Thoracic aorta (tissue), 2 donors: ENCODE measurements around the gene ZMYND11. TPM values are rescaled to one million over a fixed set of nuclear protein-coding genes. Genes with fewer than 3 reads are reported as not detected.
A peak's percentile ranks its signal among the peaks of the same experiment; 100 is the strongest.

Experiments used
- ATAC-seq: fragments of 150-250 bp; one replicate; pipeline ENCODE4 v1.8.0; 2017; ENCODE audit warnings: low read depth; ENCODE audit not compliant: insufficient number of reproducible peaks, low FRiP score
- DNase-seq: peaks from one replicate; pipeline ENCODE4 v3.0.0-alpha.2; 2020; ENCODE audit warnings: low spot score
- H3K27ac ChIP-seq, 2 donors: fragments of 200-600 bp; sonication (generic); 1 replicate in 1 of 2; 2 replicates in 1 of 2; pipeline ENCODE4 v1.5.1; 2016; ENCODE audit warnings: mild to moderate bottlenecking in 2 of 2, moderate library complexity in 2 of 2
- H3K27me3 ChIP-seq: fragments of 200-600 bp; sonication (generic); replicated peaks from 2 replicates; pipeline ENCODE4 v1.6.0; 2016; ENCODE audit warnings: mild to moderate bottlenecking; ENCODE audit not compliant: insufficient read depth
- H3K36me3 ChIP-seq: fragments of 200-600 bp; sonication (generic); one replicate; pipeline ENCODE4 v1.5.1; 2016
- H3K4me1 ChIP-seq, 2 donors: fragments of 200-600 bp; sonication (generic); 1 replicate in 1 of 2; 2 replicates in 1 of 2; pipeline versions ENCODE4 v1.5.1 to v1.6.0; 2016; ENCODE audit warnings: low read depth in 2 of 2, mild to moderate bottlenecking in 1 of 2; ENCODE audit not compliant: control insufficient read depth in 1 of 2
- H3K4me3 ChIP-seq: fragments of 200-600 bp; sonication (generic); 2 replicates; pipeline ENCODE4 v1.5.1; 2016; ENCODE audit warnings: mild to moderate bottlenecking
- H3K9me3 ChIP-seq: fragments of 200-600 bp; sonication (generic); 2 replicates; pipeline ENCODE4 v1.5.1; 2016
- CTCF ChIP-seq: fragments of 200-600 bp; sonication (generic); IDR thresholded peaks from one replicate; pipeline ENCODE4 v1.5.1; 2019; ENCODE audit warnings: antibody characterized with exemption
- total RNA-seq, 2 donors: library from RNA; depleted of rRNA; stranded (reverse); fragments of >200 nt; gene quantifications; one replicate each; pipeline versions ENCODE4 v1.1.0 to v1.2.3, GENCODE V29; 2016

The ZMYND11 gene
- total RNA-seq, 2 donors from 2014 or later, result 56.9 to 103 TPM

- H3K4me1 ChIP-seq, result peaks cover 3 to 15% of the 10 kb centered on the region in 2 donors
- TF ChIP-seq CTCF, result no peak
- no peaks in the 10 kb centered on the region for H3K27me3 ChIP-seq
- ATAC-seq, result no peak
- no peak overlapping the region for H3K27ac ChIP-seq
- no peak for DNase-seq
- H3K36me3 ChIP-seq, result peaks cover 9% of the 10 kb centered on the region
- no peak overlapping the region for H3K4me3 ChIP-seq
- no peaks in the 10 kb centered on the region for H3K9me3 ChIP-seq
Measured at GRCh38 chr10:235915-236314, 100.7 kb downstream of the ZMYND11 start.

DNA sequence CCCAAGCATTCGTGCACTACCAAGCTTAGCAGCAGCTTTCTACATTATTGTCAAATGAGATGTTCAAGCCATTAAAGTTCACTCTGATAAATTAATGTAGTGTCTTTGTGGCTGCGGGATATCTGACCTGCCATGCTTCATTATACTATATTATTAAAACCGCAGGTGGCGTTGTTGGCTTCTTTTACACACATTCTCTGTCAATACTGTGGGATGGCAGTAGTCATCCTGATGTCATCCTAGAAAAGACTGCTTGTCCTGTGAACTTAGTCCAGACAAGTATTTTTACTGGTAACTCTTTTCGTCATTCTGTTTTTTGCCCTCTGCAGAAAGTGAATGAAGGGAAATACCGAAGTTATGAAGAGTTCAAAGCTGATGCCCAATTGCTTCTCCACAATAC, 103.9 kb downstream of the ZMYND11 start:
- no peak overlapping the region for H3K27ac ChIP-seq
- H3K4me3 ChIP-seq, result no peak overlapping the region
- peaks cover 12 to 28% of the 10 kb centered on the region in 2 donors for H3K4me1 ChIP-seq
- H3K27me3 ChIP-seq, result no peaks in the 10 kb centered on the region
- H3K9me3 ChIP-seq, result no peaks in the 10 kb centered on the region
- DNase-seq, result no peak
- peaks cover 9% of the 10 kb centered on the region for H3K36me3 ChIP-seq
- no peak for TF ChIP-seq CTCF
- ATAC-seq, result no peak

GRCh38 chr10:241451-241850, 106.2 kb downstream of the ZMYND11 start:
- peaks cover 12 to 22% of the 10 kb centered on the region in 2 donors for H3K4me1 ChIP-seq
- H3K27me3 ChIP-seq, result no peaks in the 10 kb centered on the region
- ATAC-seq (no peak), DNase-seq (no peak)
- H3K27ac ChIP-seq, result peak overlapping the region in 1 of 2 donors; percentile 28
- H3K4me3 ChIP-seq, result peak overlapping the region; percentile 17
- H3K36me3 ChIP-seq, result peaks cover 9% of the 10 kb centered on the region
- no peak for TF ChIP-seq CTCF
- H3K9me3 ChIP-seq, result no peaks in the 10 kb centered on the region

DNA sequence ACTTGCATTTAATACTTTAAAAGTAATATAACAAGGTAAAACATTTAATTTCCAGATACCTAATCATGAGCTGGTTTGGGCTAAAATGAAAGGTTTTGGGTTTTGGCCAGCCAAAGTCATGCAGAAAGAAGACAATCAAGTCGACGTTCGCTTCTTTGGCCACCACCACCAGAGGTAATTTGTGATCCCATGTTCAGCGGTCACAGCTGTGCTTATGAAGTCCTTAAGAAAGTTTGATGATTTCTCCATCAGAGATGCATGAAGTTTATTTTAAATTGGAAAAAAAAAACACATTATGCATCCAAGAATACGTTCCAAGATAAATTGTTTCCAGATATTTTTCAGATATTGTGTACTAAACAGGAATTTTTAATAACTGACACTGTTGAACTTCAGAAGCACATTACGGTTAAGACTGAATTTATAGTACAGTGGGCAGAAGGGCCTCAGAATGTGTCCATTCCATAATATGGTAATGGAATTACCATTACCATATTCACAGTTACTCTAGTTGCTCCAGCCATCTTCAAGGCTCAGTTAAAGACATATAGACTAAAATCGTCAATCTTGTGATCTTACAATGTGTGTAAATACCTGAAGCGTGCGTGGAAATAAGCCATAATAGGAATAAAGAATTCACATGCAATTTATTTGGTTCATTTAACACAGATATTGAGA, 106.8 kb downstream of the ZMYND11 start:
- Histone ChIP-seq H3K4me1 (peaks cover 12 to 22% of the 10 kb centered on the region in 2 donors), H3K4me3 (no peak overlapping the region), H3K36me3 (peaks cover 11% of the 10 kb centered on the region), H3K27me3 (no peaks in the 10 kb centered on the region), H3K9me3 (no peaks in the 10 kb centered on the region), H3K27ac (no peak overlapping the region)
- ATAC-seq (no peak), DNase-seq (no peak)
- TF ChIP-seq CTCF, result no peak

DNA sequence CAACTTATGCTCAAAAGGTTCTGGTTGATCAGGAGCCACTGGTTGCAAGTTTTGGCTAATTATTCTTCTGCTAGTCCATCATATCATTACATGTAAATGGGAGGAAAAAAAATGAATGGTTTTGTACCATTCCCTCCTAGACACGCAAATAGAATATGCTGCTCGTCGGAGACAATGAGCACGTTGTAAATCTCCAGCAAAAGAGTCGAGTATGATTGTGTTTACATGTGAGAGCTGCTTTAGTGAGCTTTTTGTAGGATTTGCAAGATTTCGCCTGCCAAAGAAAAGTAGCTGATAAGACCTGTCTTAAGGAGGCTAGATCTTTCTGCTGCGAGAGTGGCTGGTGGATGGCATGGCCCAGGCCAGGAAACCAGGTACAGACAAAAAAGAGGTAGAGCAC, 109.0 kb downstream of the ZMYND11 start:
- no peak for TF ChIP-seq CTCF
- H3K27ac ChIP-seq, result no peak overlapping the region
- peaks cover 12 to 22% of the 10 kb centered on the region in 2 donors for H3K4me1 ChIP-seq
- H3K9me3 ChIP-seq, result no peaks in the 10 kb centered on the region
- ATAC-seq, result no peak
- DNase-seq, result no peak
- H3K27me3 ChIP-seq, result no peaks in the 10 kb centered on the region
- no peak overlapping the region for H3K4me3 ChIP-seq
- peaks cover 26% of the 10 kb centered on the region for H3K36me3 ChIP-seq
